H1 (cell line): ENCODE results near the gene SLC36A4. TPM values are rescaled to one million over a fixed set of nuclear protein-coding genes. Genes with fewer than 3 reads are reported as not detected.

Experiments
- CTCF ChIA-PET: fragments of 300-600 bp; sonication (Branson Sonifier 250); formaldehyde crosslinking; loops from one replicate; lab custom pipeline; 2021; ENCODE audit not compliant: partially characterized antibody; lab: Charles Lee
- POLR2A ChIA-PET: fragments of 300-600 bp; sonication (Branson Sonifier 250); formaldehyde crosslinking; loops from one replicate; lab custom pipeline; 2021; ENCODE audit warnings: inconsistent platforms; ENCODE audit not compliant: partially characterized antibody; lab: Charles Lee
- DNase-seq, 2 experiments: peaks; one replicate each; pipeline versions ENCODE4 v3.0.0 to v3.0.0-alpha.2; 2010 to 2022; ENCODE audit warnings: low spot score in 2 of 2, low read depth in 1 of 2, mixed read lengths in 1 of 2
- FAIRE-seq: peaks from 2 replicates; lab custom pipeline; 2011; peaks lifted over from hg19 to GRCh38; lab: Jason Lieb, UNC
- H2AFZ ChIP-seq: 2 replicates; pipeline ENCODE4 v1.8.1; 2012; ENCODE audit warnings: low read length, inconsistent platforms
- H2AK5ac ChIP-seq: 2 replicates; pipeline ENCODE4 v1.6.1; 2013; ENCODE audit warnings: low read depth, low read length
- H2BK120ac ChIP-seq: replicated peaks from 2 replicates; pipeline ENCODE3; 2013; ENCODE audit warnings: low read depth, low read length, inconsistent platforms
- H2BK12ac ChIP-seq: 2 replicates; pipeline ENCODE4 v1.6.1; 2013; ENCODE audit warnings: low read depth, low read length
- H2BK15ac ChIP-seq: 2 replicates; pipeline ENCODE4 v1.6.1; 2013; ENCODE audit warnings: low read length
- H2BK20ac ChIP-seq: 2 replicates; pipeline ENCODE4 v1.6.1; 2013; ENCODE audit warnings: low read length
- H2BK5ac ChIP-seq: 2 replicates; pipeline ENCODE4 v1.6.1; 2013; ENCODE audit warnings: low read depth, low read length
- H3K14ac ChIP-seq: 2 replicates; pipeline ENCODE4 v1.6.1; 2013; ENCODE audit warnings: inconsistent platforms; ENCODE audit not compliant: insufficient read length
- H3K18ac ChIP-seq: 2 replicates; pipeline ENCODE4 v1.6.1; 2013; ENCODE audit warnings: low read length; ENCODE audit errors: extremely low read depth
- H3K23ac ChIP-seq: 2 replicates; pipeline ENCODE4 v1.6.1; 2013; ENCODE audit warnings: inconsistent platforms; ENCODE audit not compliant: insufficient read length
- H3K23me2 ChIP-seq: 2 replicates; pipeline ENCODE4 v1.6.1; 2013; ENCODE audit warnings: low read depth, low read length
- H3K27ac ChIP-seq: 2 replicates; pipeline ENCODE4 v1.6.1; 2011; ENCODE audit warnings: low read depth, low read length, inconsistent platforms
- H3K27me3 ChIP-seq, 4 experiments: replicated peaks in 1 of 4; 1 replicate in 1 of 4; 2 replicates in 3 of 4; pipeline versions ENCODE4 v1.6.1 to v1.8.1; 2011 to 2013; ENCODE audit warnings: low read length in 3 of 4, mild to moderate bottlenecking in 3 of 4, inconsistent platforms in 2 of 4, mixed read lengths in 2 of 4, moderate library complexity in 1 of 4; ENCODE audit not compliant: control insufficient read depth in 3 of 4, insufficient read depth in 3 of 4; ENCODE audit errors: extremely low read depth in 1 of 4
- H3K36me3 ChIP-seq, 4 experiments: 2 replicates each; pipeline versions ENCODE4 v1.6.1 to v1.8.1; 2011 to 2013; ENCODE audit warnings: mild to moderate bottlenecking in 4 of 4, low read length in 3 of 4, moderate library complexity in 2 of 4, control low read depth in 1 of 4, inconsistent platforms in 1 of 4; ENCODE audit not compliant: insufficient read depth in 4 of 4, control insufficient read depth in 2 of 4
- H3K4ac ChIP-seq: replicated peaks from 2 replicates; pipeline ENCODE3; 2013; ENCODE audit warnings: low read length, low read depth, mixed read lengths, inconsistent platforms; ENCODE audit not compliant: insufficient read length
- H3K4me1 ChIP-seq, 4 experiments: replicated peaks in 1 of 4; 1 replicate in 1 of 4; 2 replicates in 3 of 4; pipeline versions ENCODE4 v1.6.1 to v1.8.1; 2011 to 2013; ENCODE audit warnings: low read length in 3 of 4, inconsistent platforms in 2 of 4, mixed read lengths in 1 of 4; ENCODE audit not compliant: insufficient read depth in 4 of 4, control insufficient read depth in 3 of 4
- H3K4me2 ChIP-seq, 2 experiments: 2 replicates each; pipeline versions ENCODE4 v1.6.1 to v1.8.1; 2011 to 2013; ENCODE audit warnings: low read depth in 2 of 2, low read length in 2 of 2, control low read depth in 1 of 2, inconsistent platforms in 1 of 2, mild to moderate bottlenecking in 1 of 2; ENCODE audit not compliant: insufficient read depth in 1 of 2
- H3K4me3 ChIP-seq, 4 experiments: fragments of 200-600, 300-600 bp in 1 of 4; sonication (generic), shearing (Covaris generic), sonication (Bioruptor Twin) in 1 of 4; 2 replicates each; pipeline versions ENCODE4 v1.5.1 to v1.8.1; 2011 to 2016; ENCODE audit warnings: low read length in 4 of 4, low read depth in 3 of 4, control low read depth in 2 of 4, inconsistent platforms in 2 of 4, mild to moderate bottlenecking in 2 of 4, mixed read lengths in 1 of 4, moderate library complexity in 1 of 4; ENCODE audit not compliant: insufficient read depth in 2 of 4; ENCODE audit errors: extremely low read depth in 1 of 4
- H3K56ac ChIP-seq: replicated peaks from 2 replicates; pipeline ENCODE3; 2013; ENCODE audit warnings: low read depth, mild to moderate bottlenecking, mixed read lengths, low read length, inconsistent platforms; ENCODE audit not compliant: insufficient read length
- H3K79me1 ChIP-seq: 2 replicates; pipeline ENCODE4 v1.6.1; 2013; ENCODE audit warnings: low read depth, low read length, control low read depth
- H3K79me2 ChIP-seq, 2 experiments: 2 replicates each; pipeline versions ENCODE4 v1.6.1 to v1.8.1; 2012 to 2013; ENCODE audit warnings: low read length in 2 of 2, mild to moderate bottlenecking in 2 of 2, inconsistent platforms in 1 of 2; ENCODE audit not compliant: insufficient read depth in 2 of 2, control insufficient read depth in 1 of 2
- H3K9ac ChIP-seq, 4 experiments: replicated peaks in 1 of 4; 1 replicate in 1 of 4; 2 replicates in 3 of 4; pipeline versions ENCODE4 v1.6.1 to v1.8.1; 2011 to 2013; ENCODE audit warnings: low read depth in 3 of 4, low read length in 3 of 4, control low read depth in 2 of 4, mild to moderate bottlenecking in 2 of 4, moderate library complexity in 2 of 4, inconsistent platforms in 1 of 4; ENCODE audit errors: extremely low read depth in 1 of 4
- H3K9me3 ChIP-seq, 2 experiments: 2 replicates each; pipeline versions ENCODE4 v1.6.1 to v1.8.1; 2012 to 2013; ENCODE audit warnings: mild to moderate bottlenecking in 2 of 2, moderate library complexity in 2 of 2, control low read depth in 1 of 2, inconsistent platforms in 1 of 2, low read depth in 1 of 2, low read length in 1 of 2, mixed read lengths in 1 of 2; ENCODE audit not compliant: insufficient read depth in 2 of 2
- H4K20me1 ChIP-seq, 2 experiments: replicated peaks in 1 of 2; 2 replicates each; pipeline versions ENCODE3 to v1.8.1; 2011 to 2013; ENCODE audit warnings: inconsistent platforms in 2 of 2, low read length in 2 of 2, mild to moderate bottlenecking in 1 of 2; ENCODE audit not compliant: insufficient read depth in 2 of 2, control insufficient read depth in 1 of 2
- H4K5ac ChIP-seq: 2 replicates; pipeline ENCODE4 v1.6.1; 2013; ENCODE audit warnings: low read length, low read depth, mixed read lengths, inconsistent platforms; ENCODE audit not compliant: insufficient read length
- H4K8ac ChIP-seq: 2 replicates; pipeline ENCODE4 v1.8.0; 2013; ENCODE audit warnings: mild to moderate bottlenecking, moderate library complexity, low read length, inconsistent platforms; ENCODE audit not compliant: insufficient read depth; ENCODE audit errors: extremely low read depth
- H4K91ac ChIP-seq: replicated peaks from 2 replicates; pipeline ENCODE3; 2013; ENCODE audit warnings: low read length, mixed read lengths, inconsistent platforms; ENCODE audit not compliant: insufficient read length
- KDM5A ChIP-seq: fragments of 200-600 bp; IDR thresholded peaks from 2 replicates; pipeline ENCODE4 v1.7.1; 2012; ENCODE audit warnings: mild to moderate bottlenecking, low read length, inconsistent platforms, mixed read lengths
- MAFK ChIP-seq: IDR thresholded peaks from 2 replicates; pipeline ENCODE4 v1.6.1; 2012; ENCODE audit warnings: low read depth, mild to moderate bottlenecking, improper control_type of control experiment, low read length
- WGBS, 2 experiments: shearing (Covaris generic) in 1 of 2; methylation state at CpG; one replicate each; pipeline versions ENCODE4 v1.1.6 to v1.1.7; 2013 to 2015; ENCODE audit warnings: low lambda C conversion rate in 2 of 2, mixed read lengths in 2 of 2, inconsistent platforms in 1 of 2, low coverage in 1 of 2, missing lambda C conversion rate in 1 of 2; ENCODE audit not compliant: insufficient replicate concordance in 2 of 2, insufficient coverage in 1 of 2, insufficient read length in 1 of 2; ENCODE audit errors: extremely low coverage in 1 of 2, missing lambda C conversion rate in 1 of 2; 5-methylcytosine and 5-hydroxymethylcytosine counted together
- polyA plus RNA-seq, 7 experiments: library from polyadenylated mRNA; depleted of rRNA in 3 of 7; stranded (reverse) in 5 of 7; unstranded in 2 of 7; fragments of >200 nt in 5 of 7; fragments of 200-250 nt in 2 of 7; gene quantifications; 1 replicate in 5 of 7; 2 replicates in 1 of 7; 4 replicates in 1 of 7; pipeline versions ENCODE4 v1.2.1 to v1.2.3, GENCODE V29; 2011 to 2013; ENCODE audit warnings: missing spikeins in 2 of 7, mixed read lengths in 2 of 7
- total RNA-seq: library from RNA; stranded (reverse); fragmentation: NEBNext Ultra II Directional; extraction: Animal tissue kit (Norgen Biotek cat#: 25700); gene quantifications from 2 replicates; pipeline ENCODE4 v1.2.1, GENCODE V29; 2021

Gene SLC36A4
- total and polyA plus RNA-seq, 2 of the 8 experiments (the other 6 are each of a cell fraction or from before 2014, with no cell fraction given) = 10.2 to 22.7 TPM

- Histone ChIP-seq H3K79me1 (no peaks in the 10 kb centered on the region), H2BK20ac (no peak overlapping the region), H2AK5ac (no peak overlapping the region), H3K36me3 (no peaks in the 10 kb centered on the region), H3K4me3 (no peak overlapping the region), H2BK12ac (no peak overlapping the region), H2BK15ac (no peak overlapping the region), H3K79me2 (no peaks in the 10 kb centered on the region), H3K23me2 (no peaks in the 10 kb centered on the region), H3K56ac (no peak overlapping the region), H3K23ac (no peak overlapping the region), H3K27me3 (no peaks in the 10 kb centered on the region), H2AFZ (no peak overlapping the region), H3K27ac (no peak overlapping the region), H4K5ac (no peak overlapping the region), H3K18ac (no peak overlapping the region), H2BK5ac (no peak overlapping the region), H3K9me3 (no peaks in the 10 kb centered on the region), H3K14ac (no peak overlapping the region), H4K20me1 (no peaks in the 10 kb centered on the region), H4K8ac (no peak overlapping the region), H3K4me1 (peaks cover 0 to 4% (median 2%) of the 10 kb centered on the region in 4 experiments; a peak in 4 of 7 replicates), H3K4ac (no peak overlapping the region), H3K4me2 (no peak overlapping the region), H2BK120ac (no peak overlapping the region), H4K91ac (no peak overlapping the region), H3K9ac (no peak overlapping the region)
- DNase-seq (no peak), FAIRE-seq (no peak)
- peak; percentile 19; the same call in 1 of the 2 replicates for TF ChIP-seq MAFK
- TF ChIP-seq KDM5A = no peak
- WGBS, 2 experiments = 94% methylated on average over 1 of the region's 1 CpG; no CpG with 5 or more reads in 1 of the 2 experiments
- ChIA-PET POLR2A (no interaction called here), CTCF (interaction anchor here (1.5 kb wide), 1 partner anchor 288 kb away, joined by 7 read pairs; no protein-coding TSS in a partner anchor)
These were observed 32.1 kb upstream of the SLC36A4 start for GRCh38 chr11:93229876-93230275.
